HG03095 (cell line): ENCODE measurements around the gene SLC35B2.

Experiments
- ATAC-seq: cut with Tn5 transposase; IDR thresholded peaks from one replicate; pipeline ENCODE4 v1.9.1; 2021; ENCODE audit warnings: moderate library complexity; ENCODE audit not compliant: unreplicated experiment

SLC35B2 gene

GRCh38 chr6:44224029-44224964 is 33.0 kb downstream of the SLC35B2 start:
- ATAC-seq, result no peak

GRCh38 chr6:44223319-44224028 is 33.9 kb downstream of the SLC35B2 start, which contains the start of gene SLC29A1:
Gene SLC29A1, plus strand, starts transcription at chr6:44223595. Its CDS starts 3,719 bp downstream, at chr6:44227314.
- ATAC-seq, result peak; percentile 31

GRCh38 chr6:44222486-44223318 is 34.6 kb downstream of the SLC35B2 start:
- ATAC-seq, result no peak

- ATAC-seq, result no peak
These were observed 35.4 kb downstream of the SLC35B2 start for GRCh38 chr6:44221961-44222335.

GRCh38 chr6:44221291-44221960 is 35.9 kb downstream of the SLC35B2 start:
- ATAC-seq, result peak; percentile 41

- no peak for ATAC-seq
These were observed 36.4 kb downstream of the SLC35B2 start for GRCh38 chr6:44220913-44221290.

GRCh38 chr6:44219815-44220784 is 37.2 kb downstream of the SLC35B2 start:
- no peak for ATAC-seq

GRCh38 chr6:44219053-44219814 is 38.1 kb downstream of the SLC35B2 start:
- ATAC-seq, result peak; percentile 57

GRCh38 chr6:44217332-44218143 is 39.8 kb downstream of the SLC35B2 start:
- no peak for ATAC-seq

- ATAC-seq, result no peak
These were observed 40.5 kb downstream of the SLC35B2 start, which contains the start of gene MYMX for GRCh38 chr6:44216677-44217331. Gene MYMX, plus strand, starts transcription at chr6:44216926. Its CDS starts 546 bp downstream, at chr6:44217472.

- no peak for ATAC-seq
These were observed 43.0 kb downstream of the SLC35B2 start for GRCh38 chr6:44214307-44214706.

- ATAC-seq, result no peak
These were observed 46.0 kb downstream of the SLC35B2 start for GRCh38 chr6:44211284-44211683.

- no peak for ATAC-seq
These were observed 49.4 kb downstream of the SLC35B2 start for GRCh38 chr6:44207966-44208365.
